HCT116 (cell line): ENCODE results near the gene CRADD. TPM values are rescaled to one million over a fixed set of nuclear protein-coding genes. Genes with fewer than 3 reads are reported as not detected.
A peak's percentile ranks its signal among the peaks of the same experiment; 100 is the strongest.

Source experiments
- ATAC-seq: fragments of 200-7000 bp; cut with Tn5 transposase; 2 replicates; pipeline ENCODE4 v1.9.1; 2020; ENCODE audit warnings: mild to moderate bottlenecking, moderate library complexity
- BruUV-seq: library from RNA; stranded (reverse); fragments of 400-500 nt; replicated peaks from 2 replicates; lab custom pipeline; 2021; lab: Mats Ljungman, UMichigan
- CTCF ChIA-PET: fragments of 300-600 bp; sonication (Branson Sonifier 250); formaldehyde crosslinking; loops from one replicate; lab custom pipeline; 2021; ENCODE audit warnings: antibody characterized with exemption; lab: Charles Lee
- POLR2A ChIA-PET: fragments of 300-600, 350-600 bp; sonication (Branson Sonifier 250); formaldehyde crosslinking; loops from one replicate; lab custom pipeline; 2021; ENCODE audit warnings: antibody characterized with exemption; lab: Charles Lee
- RAD21 ChIA-PET, 2 experiments: fragments of 300-600 bp; sonication (Branson Sonifier 250); formaldehyde crosslinking; loops; one replicate each; lab custom pipeline; 2023; ENCODE audit warnings: low total read pairs in 2 of 2; ENCODE audit not compliant: uncharacterized antibody in 2 of 2, unreplicated experiment in 2 of 2, low non-redundant PET in 1 of 2; lab: Charles Lee
- DNase-seq: peaks from one replicate; pipeline ENCODE4 v3.0.0-alpha.2; 2010; ENCODE audit warnings: low read depth, low spot score
- H2AFZ ChIP-seq: fragments of 200-600 bp; shearing (Covaris generic), sonication (generic); 2 replicates; pipeline ENCODE4 v1.6.1; 2017; ENCODE audit warnings: low read depth, mixed run types, mixed read lengths, antibody characterized with exemption, low read length; ENCODE audit not compliant: poor library complexity, severe bottlenecking
- H3K27ac ChIP-seq: 2 replicates; pipeline ENCODE4 v1.5.1; 2012; ENCODE audit warnings: low read depth, low read length
- H3K27me3 ChIP-seq: fragments of 200-600 bp; sonication (generic); 2 replicates; pipeline ENCODE4 v1.6.1; 2016; ENCODE audit warnings: mixed run types, low read length, mixed read lengths; ENCODE audit not compliant: insufficient read depth
- H3K36me3 ChIP-seq, 2 experiments: fragments of 200-500 bp in 1 of 2; fragments of 200-600 bp in 1 of 2; sonication (Bioruptor generic) in 1 of 2; sonication (generic) in 1 of 2; 2 replicates each; pipeline versions ENCODE4 v1.5.1 to v1.6.1; 2014 to 2016; ENCODE audit warnings: low read length in 2 of 2, inconsistent platforms in 1 of 2, mixed read lengths in 1 of 2, mixed run types in 1 of 2; ENCODE audit not compliant: insufficient read depth in 2 of 2, control insufficient read depth in 1 of 2
- H3K4me1 ChIP-seq, 2 experiments: fragments of 200-600 bp in 1 of 2; sonication (generic) in 1 of 2; 2 replicates each; pipeline versions ENCODE4 v1.5.1 to v1.6.1; 2012 to 2017; ENCODE audit warnings: low read length in 2 of 2, inconsistent platforms in 1 of 2, mild to moderate bottlenecking in 1 of 2, mixed read lengths in 1 of 2, mixed run types in 1 of 2, moderate library complexity in 1 of 2; ENCODE audit not compliant: insufficient read depth in 2 of 2, control insufficient read depth in 1 of 2
- H3K4me2 ChIP-seq: fragments of 200-600 bp; sonication (generic); 2 replicates; pipeline ENCODE4 v1.6.1; 2017; ENCODE audit warnings: mixed run types, low read length, mixed read lengths
- H3K4me3 ChIP-seq, 2 experiments: fragments of 200-600 bp in 1 of 2; sonication (generic) in 1 of 2; replicated peaks in 1 of 2; 2 replicates each; pipeline ENCODE4 v1.5.1; 2011 to 2016; ENCODE audit warnings: low read length in 2 of 2, control low read depth in 1 of 2, low read depth in 1 of 2, mild to moderate bottlenecking in 1 of 2, mixed read lengths in 1 of 2, mixed run types in 1 of 2
- H3K79me2 ChIP-seq: fragments of 200-600 bp; sonication (generic); 2 replicates; pipeline ENCODE4 v1.6.1; 2017; ENCODE audit warnings: mild to moderate bottlenecking, mixed run types, low read length, moderate library complexity, mixed read lengths; ENCODE audit not compliant: insufficient read depth
- H3K9ac ChIP-seq: fragments of 200-600 bp; sonication (generic); 2 replicates; pipeline ENCODE4 v1.6.1; 2016; ENCODE audit warnings: low read length, mixed read lengths
- H3K9me2 ChIP-seq: fragments of 200-600 bp; sonication (generic), shearing (Covaris generic); 2 replicates; pipeline ENCODE4 v1.6.1; 2017; ENCODE audit warnings: mixed run types, mild to moderate bottlenecking, moderate library complexity; ENCODE audit not compliant: insufficient read depth
- H3K9me3 ChIP-seq, 2 experiments: fragments of 200-500 bp in 1 of 2; fragments of 200-600 bp in 1 of 2; sonication (Bioruptor generic) in 1 of 2; sonication (generic) in 1 of 2; 2 replicates each; pipeline ENCODE4 v1.6.1; 2014 to 2017; ENCODE audit warnings: low read length in 2 of 2, mixed read lengths in 2 of 2, inconsistent platforms in 1 of 2, low read depth in 1 of 2, mild to moderate bottlenecking in 1 of 2, mixed run types in 1 of 2, moderate library complexity in 1 of 2; ENCODE audit not compliant: control insufficient read depth in 1 of 2, insufficient read depth in 1 of 2
- H4K20me1 ChIP-seq: fragments of 200-600 bp; sonication (generic), shearing (Covaris generic); 2 replicates; pipeline ENCODE4 v1.6.1; 2017; ENCODE audit warnings: mixed run types, mild to moderate bottlenecking, moderate library complexity; ENCODE audit not compliant: insufficient read depth
- CEBPB ChIP-seq: IDR thresholded peaks from 2 replicates; pipeline ENCODE4 v1.6.1; 2012; ENCODE audit warnings: low read depth
- FOSL1 ChIP-seq: IDR thresholded peaks from 2 replicates; pipeline ENCODE4 v1.6.1; 2012; ENCODE audit warnings: low read depth
- POLR2AphosphoS5 ChIP-seq: IDR thresholded peaks from 2 replicates; pipeline ENCODE4 v1.6.1; 2011; ENCODE audit warnings: mild to moderate bottlenecking, low read depth, low read length, moderate library complexity
- REST ChIP-seq: IDR thresholded peaks from 2 replicates; pipeline ENCODE4 v1.6.1; 2012; ENCODE audit warnings: low read depth
- TCF7L2 ChIP-seq: IDR thresholded peaks from 2 replicates; pipeline ENCODE4 v1.7.0; 2011; ENCODE audit warnings: borderline replicate concordance, inconsistent platforms; ENCODE audit not compliant: insufficient read depth, insufficient read length; ENCODE audit errors: extremely low read depth
- ZBTB33 ChIP-seq: IDR thresholded peaks from 2 replicates; pipeline ENCODE4 v1.6.1; 2011; ENCODE audit warnings: mild to moderate bottlenecking, low read length, moderate library complexity; ENCODE audit not compliant: insufficient replicate concordance; ENCODE audit errors: extremely low read depth
- ZFX ChIP-seq: fragments of 450-650 bp; IDR thresholded peaks from 2 replicates; pipeline ENCODE4 v1.6.1; 2017
- intact Hi-C: fragments of 100-400 bp; cut with micrococcal nuclease; formaldehyde crosslinking; loops from 2 replicates; pipeline ENCODE4 v1.10.0; 2022
- total RNA-seq: library from RNA; stranded (reverse); gene quantifications from one replicate; pipeline ENCODE4 v1.2.1, GENCODE V29; 2021; ENCODE audit not compliant: unreplicated experiment

The CRADD gene
- total RNA-seq, 1 experiment from 2014 or later: 12.2 TPM

GRCh38 chr12:93785249-93786010 is 108.3 kb downstream of the CRADD start (continued):
- TF ChIP-seq ZBTB33 (no peak), FOSL1 (peak; percentile 98), ZFX (no peak)
- TF ChIP-seq, all 23 proteins: peak for 11

GRCh38 chr12:93786656-93787397 is 109.7 kb downstream of the CRADD start:
- Histone ChIP-seq H3K9me3 (no peaks in the 10 kb centered on the region), H3K79me2 (no peaks in the 10 kb centered on the region), H3K9ac (peak overlapping the region; percentile 58; the same call in 1 of the 2 replicates), H4K20me1 (no peaks in the 10 kb centered on the region), H3K4me3 (no peak overlapping the region), H3K36me3 (peaks cover 0 to 6% of the 10 kb centered on the region in 2 experiments; a peak in 1 of 4 replicates), H3K27me3 (no peaks in the 10 kb centered on the region), H3K9me2 (no peaks in the 10 kb centered on the region), H3K4me2 (peak overlapping the region; percentile 68), H3K4me1 (peaks cover 45 to 80% of the 10 kb centered on the region in 2 experiments), H2AFZ (no peak overlapping the region), H3K27ac (peak overlapping the region; percentile 88; the same call in 1 of the 2 replicates)
- ChIA-PET CTCF (no interaction called here), POLR2A (interaction anchor here (0.6 kb wide), 1 partner anchor 73 kb away, joined by 3 read pairs; no protein-coding TSS in a partner anchor), RAD21 (no interaction called here)
- ATAC-seq (no peak), DNase-seq (no peak)
- no TSS peak for BruUV-seq
- TF ChIP-seq REST: no peak
- no peak for TF ChIP-seq ZFX
- no peak for TF ChIP-seq TCF7L2
- no peak for TF ChIP-seq POLR2AphosphoS5
- 0 out of 2 replicates have a peak, but pooled peaks have one; percentile 11 for TF ChIP-seq CEBPB
- intact Hi-C loops: loop anchor here (5.0 to 10.0 kb wide), 2 partner anchors 222 to 315 kb away; no protein-coding TSS in a partner anchor
